AG09309 (cell line): Measurements from ENCODE around the gene IL17B.
A peak's percentile ranks its signal among the peaks of the same experiment; 100 is the strongest.

Experiments
- DNase-seq: peaks from one replicate; pipeline ENCODE4 v3.0.0-alpha.2; 2010; ENCODE audit warnings: low read depth
- H3K4me3 ChIP-seq: 2 replicates; pipeline ENCODE4 v1.5.1; 2011; ENCODE audit warnings: mild to moderate bottlenecking, low read depth, low read length, moderate library complexity; ENCODE audit not compliant: control insufficient read depth
- CTCF ChIP-seq: IDR thresholded peaks from 2 replicates; pipeline ENCODE4 v1.5.1; 2011; ENCODE audit warnings: mild to moderate bottlenecking, low read depth, low read length, inconsistent platforms; ENCODE audit not compliant: insufficient read depth, control insufficient read depth; ENCODE audit errors: missing control alignments

Gene IL17B

GRCh38 chr5:149406203-149406978 is 27.3 kb upstream of the IL17B start:
- peak overlapping the region; percentile 82 for H3K4me3 ChIP-seq
- peak; percentile 91 for DNase-seq
- TF ChIP-seq CTCF: peak; percentile 13

GRCh38 chr5:149405550-149406202 is 26.6 kb upstream of the IL17B start:
- no peak for TF ChIP-seq CTCF
- no peak for DNase-seq
- no peak overlapping the region for H3K4me3 ChIP-seq

- TF ChIP-seq CTCF: no peak
- DNase-seq: no peak
- no peak overlapping the region for H3K4me3 ChIP-seq
Measured at GRCh38 chr5:149404746-149405549, 25.9 kb upstream of the IL17B start.

GRCh38 chr5:149403923-149404745 is 25.0 kb upstream of the IL17B start:
- no peak for TF ChIP-seq CTCF
- DNase-seq: peak; percentile 94
- H3K4me3 ChIP-seq: no peak overlapping the region

- no peak for TF ChIP-seq CTCF
- no peak for DNase-seq
- no peak overlapping the region for H3K4me3 ChIP-seq
Measured at GRCh38 chr5:149402291-149402690, 23.2 kb upstream of the IL17B start.

- DNase-seq: no peak
- TF ChIP-seq CTCF: no peak
Measured at GRCh38 chr5:149401051-149401450, 22.0 kb upstream of the IL17B start.

More at GRCh38 chr5:149401051-149401450, 22.0 kb upstream of the IL17B start:
- H3K4me3 ChIP-seq: no peak overlapping the region
